HG03457 (cell line): ENCODE data around the gene ABTB2.

Source experiments
- ATAC-seq: cut with Tn5 transposase; IDR thresholded peaks from one replicate; pipeline ENCODE4 v1.9.1; 2021; ENCODE audit warnings: moderate number of reproducible peaks; ENCODE audit not compliant: unreplicated experiment

Gene ABTB2

GRCh38 chr11:34132261-34132965, 225.4 kb downstream of the ABTB2 start:
- ATAC-seq, result no peak

DNA sequence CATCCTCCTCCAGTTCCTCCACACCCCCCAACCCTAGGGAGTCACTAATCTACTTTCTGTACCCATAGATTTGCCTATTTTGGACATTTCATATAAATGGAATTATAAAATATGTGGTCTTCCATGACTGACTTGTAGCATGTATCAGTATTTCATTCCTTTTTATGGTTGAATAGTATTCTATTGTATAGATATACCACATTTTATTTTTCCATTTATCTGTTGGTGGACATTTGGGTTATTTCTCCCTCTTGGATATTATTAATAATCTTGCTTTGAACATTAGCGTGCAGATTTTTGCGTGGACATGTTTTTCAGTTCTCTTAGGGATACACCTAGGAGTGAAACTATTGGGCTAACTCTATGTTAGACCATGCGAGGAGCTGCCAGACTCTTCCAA, 229.0 kb downstream of the ABTB2 start:
- ATAC-seq, result no peak

GRCh38 chr11:34126959-34127848, 230.6 kb downstream of the ABTB2 start:
- ATAC-seq, result no peak

- no peak for ATAC-seq
Measured at GRCh38 chr11:34124885-34125668, 232.7 kb downstream of the ABTB2 start.

GRCh38 chr11:34120651-34121050, 237.2 kb downstream of the ABTB2 start:
- ATAC-seq, result no peak

DNA sequence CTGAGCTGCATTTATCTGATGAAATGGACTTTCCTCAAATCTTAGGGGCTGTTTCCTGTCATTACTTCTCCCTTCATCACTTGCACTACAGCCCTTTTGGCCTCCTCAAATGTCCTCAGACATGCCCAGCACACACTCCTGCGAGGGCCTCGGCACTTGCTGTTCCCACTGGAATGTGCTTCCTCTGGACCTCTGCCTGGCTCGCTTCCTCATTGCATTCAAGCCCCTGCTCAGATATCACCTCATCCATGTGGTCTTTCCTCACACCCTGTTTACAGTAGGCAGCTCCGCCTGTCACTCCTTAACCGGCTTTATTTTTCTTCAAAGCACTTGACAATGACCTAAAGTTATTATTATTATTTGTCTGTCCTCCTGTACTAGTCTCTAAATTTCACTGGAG, 243.3 kb downstream of the ABTB2 start:
- ATAC-seq, result no peak

GRCh38 chr11:34114014-34114413, 243.8 kb downstream of the ABTB2 start:
- ATAC-seq, result no peak

DNA sequence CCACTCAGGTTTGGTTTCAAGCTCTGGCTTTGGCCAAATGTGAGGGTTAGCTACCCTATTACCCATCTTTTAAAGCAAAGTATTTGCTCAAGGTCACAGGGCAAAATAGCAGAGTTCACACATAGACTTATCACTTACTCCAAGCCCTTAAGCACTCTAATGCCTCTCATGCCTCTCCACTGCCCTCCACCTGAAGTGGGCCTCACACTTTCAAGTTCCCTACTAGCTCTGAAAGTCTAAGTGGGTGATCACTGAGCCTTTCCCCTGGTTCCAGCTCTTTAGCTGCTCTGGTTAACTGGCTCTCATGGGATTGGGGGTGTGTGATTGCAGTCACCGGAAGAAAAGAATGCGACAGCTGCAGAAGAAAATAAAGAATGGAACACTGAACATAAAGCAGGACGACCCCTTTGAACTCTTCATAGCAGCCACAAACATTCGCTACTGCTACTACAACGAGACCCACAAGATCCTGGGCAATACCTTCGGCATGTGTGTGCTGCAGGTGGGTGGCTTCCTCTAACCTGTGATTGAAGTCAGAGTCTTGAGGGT, 246.0 kb downstream of the ABTB2 start:
- no peak for ATAC-seq

- peak; percentile 11 for ATAC-seq
Measured at GRCh38 chr11:34105957-34106504, 251.8 kb downstream of the ABTB2 start.

DNA sequence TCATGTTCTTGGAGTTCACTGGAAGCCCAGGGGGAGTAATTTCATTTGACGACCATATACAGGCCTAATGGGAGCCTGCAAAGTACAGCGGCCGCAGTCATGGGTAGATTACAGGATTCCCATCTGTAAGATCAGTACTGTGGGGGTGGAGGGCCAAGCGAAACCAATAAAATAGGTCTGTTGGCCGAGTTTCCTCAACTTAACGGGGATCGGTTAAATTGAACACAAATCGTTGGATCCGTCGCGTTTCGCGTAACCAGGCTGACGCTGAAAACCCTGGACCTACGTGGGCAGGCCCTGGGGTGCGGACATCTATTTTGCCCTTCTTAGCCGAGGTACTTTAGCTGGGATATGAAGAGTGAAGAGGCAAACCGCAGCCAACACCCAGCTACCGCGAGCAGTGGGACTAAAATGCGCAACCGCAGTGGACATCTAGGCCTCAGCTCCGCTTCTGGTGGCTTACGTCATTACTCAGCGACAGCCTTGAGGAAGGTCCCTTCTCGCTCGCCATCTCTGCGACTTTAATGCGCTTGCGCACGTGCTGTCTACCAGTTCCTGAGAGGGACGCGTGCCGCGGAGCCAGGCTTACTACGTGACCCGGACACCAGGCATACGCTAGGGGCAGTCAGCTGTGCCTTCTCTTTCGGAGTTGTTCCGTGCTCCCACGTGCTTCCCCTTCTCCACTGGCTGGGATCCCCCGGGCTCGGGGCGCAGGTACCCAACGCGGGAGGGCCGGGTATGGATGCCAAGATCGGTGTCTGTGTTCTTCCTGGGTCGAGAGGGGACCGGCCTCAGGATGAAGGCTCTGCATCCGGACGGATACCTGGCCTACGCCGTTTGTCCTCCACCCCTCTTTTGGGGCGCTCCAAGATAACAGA, 252.5 kb downstream of the ABTB2 start, which contains the start of gene NAT10:
Gene NAT10, plus strand, starts transcription at position 551 of the 878 bp plus-strand sequence. CDS start 2,597 bp downstream, outside the sequence.
- ATAC-seq, result peak; percentile 88

GRCh38 chr11:34104680-34105078, 253.1 kb downstream of the ABTB2 start:
- ATAC-seq, result no peak
